Tibial nerve (tissue), 4 donors: ENCODE results near the gene TUFM. TPM values are rescaled to one million over a fixed set of nuclear protein-coding genes. Genes with fewer than 3 reads are reported as not detected.

Experiments used
- DNase-seq, 2 donors: peaks; one replicate each; pipeline ENCODE4 v3.0.0-alpha.2; 2019; ENCODE audit warnings: low spot score in 2 of 2
- H3K27ac ChIP-seq, 4 donors: fragments of 200-600 bp; sonication (generic) in 3 of 4; one replicate each; pipeline ENCODE4 v1.5.1; 2017 to 2019; ENCODE audit warnings: mild to moderate bottlenecking in 1 of 4
- H3K27me3 ChIP-seq, 2 donors: fragments of 200-600 bp; sonication (generic) in 1 of 2; one replicate each; pipeline versions ENCODE4 v1.5.1 to v1.6.0; 2017 to 2019
- H3K36me3 ChIP-seq, 3 donors: fragments of 200-600 bp; sonication (generic); one replicate each; pipeline ENCODE4 v1.5.1; 2018 to 2019
- H3K4me1 ChIP-seq, 4 donors: fragments of 200-600 bp; sonication (generic) in 3 of 4; one replicate each; pipeline ENCODE4 v1.5.1; 2017 to 2019
- H3K4me3 ChIP-seq, 4 donors: fragments of 200-600 bp; sonication (generic) in 3 of 4; one replicate each; pipeline ENCODE4 v1.5.1; 2017 to 2019; ENCODE audit warnings: mild to moderate bottlenecking in 1 of 4, moderate library complexity in 1 of 4
- H3K9me3 ChIP-seq, 4 donors: fragments of 200-600 bp; sonication (generic) in 3 of 4; one replicate each; pipeline ENCODE4 v1.5.1; 2017 to 2019
- CTCF ChIP-seq, 5 experiments: fragments of 200-600 bp in 3 of 5; fragments of 450-650 bp in 2 of 5; sonication (generic) in 3 of 5; IDR thresholded peaks; one replicate each; pipeline ENCODE4 v1.5.1; 2016 to 2019; ENCODE audit warnings: antibody characterized with exemption in 5 of 5, mild to moderate bottlenecking in 3 of 5, moderate library complexity in 2 of 5
- EP300 ChIP-seq, 2 donors: sonication (generic); formaldehyde crosslinking; IDR thresholded peaks; one replicate each; pipeline ENCODE4 v1.6.1; 2017; ENCODE audit warnings: antibody characterized with exemption in 2 of 2, mild to moderate bottlenecking in 1 of 2
- POLR2A ChIP-seq, 2 donors: fragments of 450-650 bp; IDR thresholded peaks; one replicate each; pipeline ENCODE4 v1.6.1; 2017; ENCODE audit warnings: antibody characterized with exemption in 2 of 2, mild to moderate bottlenecking in 2 of 2, moderate library complexity in 2 of 2
- WGBS, 2 donors: methylation state at CpG; one replicate each; pipeline ENCODE4 v1.1.5; 2018; 5-methylcytosine and 5-hydroxymethylcytosine counted together
- total RNA-seq, 4 donors: library from RNA; depleted of rRNA; stranded (reverse); fragments of >200 nt; gene quantifications; one replicate each; pipeline ENCODE4 v1.1.0, GENCODE V29; 2016

Gene TUFM
- total RNA-seq, 4 donors from 2014 or later: 88.1 to 136 (median 116) TPM

GRCh38 chr16:28839004-28839639, 7.0 kb downstream of the TUFM start:
- H3K36me3 ChIP-seq: peaks cover 7 to 77% (median 53%) of the 10 kb centered on the region in 3 donors
- no peaks in the 10 kb centered on the region for H3K4me1 ChIP-seq
- H3K27ac ChIP-seq: no peak overlapping the region
- H3K27me3 ChIP-seq: no peaks in the 10 kb centered on the region
- no peak for DNase-seq
- TF ChIP-seq POLR2A (IDR thresholded peaks at IDR 0.05) (no peak), CTCF (IDR thresholded peaks at IDR 0.05) (no peak), EP300 (IDR thresholded peaks at IDR 0.05) (no peak)
- no peak overlapping the region for H3K4me3 ChIP-seq
- 92 to 96% methylated on average over 14 of the region's 14 CpGs for WGBS, 2 donors
- no peaks in the 10 kb centered on the region for H3K9me3 ChIP-seq

- no peak overlapping the region for H3K4me3 ChIP-seq
- 96 to 97% methylated on average over 1 of the region's 1 CpG for WGBS, 2 donors
- no peaks in the 10 kb centered on the region for H3K9me3 ChIP-seq
- no peaks in the 10 kb centered on the region for H3K27me3 ChIP-seq
- no peak overlapping the region for H3K27ac ChIP-seq
- no peak for DNase-seq
- H3K4me1 ChIP-seq: no peaks in the 10 kb centered on the region
- TF ChIP-seq EP300 (IDR thresholded peaks at IDR 0.05) (no peak), POLR2A (IDR thresholded peaks at IDR 0.05) (no peak), CTCF (IDR thresholded peaks at IDR 0.05) (no peak)
- H3K36me3 ChIP-seq: peaks cover 10 to 77% (median 50%) of the 10 kb centered on the region in 3 donors
Observed at GRCh38 chr16:28838558-28838918, 7.6 kb downstream of the TUFM start.

GRCh38 chr16:28837672-28838557, 8.2 kb downstream of the TUFM start:
- Histone ChIP-seq H3K9me3 (no peaks in the 10 kb centered on the region), H3K36me3 (peaks cover 10 to 77% (median 52%) of the 10 kb centered on the region in 3 donors), H3K4me3 (no peak overlapping the region), H3K27ac (no peak overlapping the region), H3K27me3 (no peaks in the 10 kb centered on the region), H3K4me1 (no peaks in the 10 kb centered on the region)
- DNase-seq: no peak
- WGBS, 2 donors: 90 to 92% methylated on average over 7 of the region's 7 CpGs
- TF ChIP-seq EP300 (IDR thresholded peaks at IDR 0.05) (no peak), POLR2A (IDR thresholded peaks at IDR 0.05) (no peak), CTCF (IDR thresholded peaks at IDR 0.05) (no peak)

- H3K36me3 ChIP-seq: peaks cover 14 to 77% (median 52%) of the 10 kb centered on the region in 3 donors
- no peak overlapping the region for H3K4me3 ChIP-seq
- no peaks in the 10 kb centered on the region for H3K27me3 ChIP-seq
- no peak overlapping the region for H3K27ac ChIP-seq
- no peaks in the 10 kb centered on the region for H3K9me3 ChIP-seq
- TF ChIP-seq POLR2A (IDR thresholded peaks at IDR 0.05): no peak
- whole genome bisulfite sequencing, 2 donors: 78 to 83% methylated on average over 8 of the region's 8 CpGs
- DNase-seq: no peak
- H3K4me1 ChIP-seq: no peaks in the 10 kb centered on the region
Observed at GRCh38 chr16:28836761-28837064, 9.4 kb downstream of the TUFM start.

- Histone ChIP-seq H3K27ac (no peak overlapping the region), H3K4me1 (no peaks in the 10 kb centered on the region), H3K36me3 (peaks cover 14 to 77% (median 56%) of the 10 kb centered on the region in 3 donors), H3K4me3 (no peak overlapping the region), H3K9me3 (no peaks in the 10 kb centered on the region), H3K27me3 (no peaks in the 10 kb centered on the region)
- no peak for DNase-seq
- 90 to 93% methylated on average over 20 to 23 of the region's 25 CpGs for WGBS, 2 donors
- TF ChIP-seq CTCF (IDR thresholded peaks at IDR 0.05) (no peak), EP300 (IDR thresholded peaks at IDR 0.05) (no peak), POLR2A (IDR thresholded peaks at IDR 0.05) (no peak)
Observed at GRCh38 chr16:28835864-28836760, 10.0 kb downstream of the TUFM start.
